Calu3 (cell line): ENCODE measurements around the gene GALNT5. TPM values are rescaled to one million over a fixed set of nuclear protein-coding genes. Genes with fewer than 3 reads are reported as not detected.
"Not testable (repeated sequence)": the region's sequence is repeated elsewhere in the genome, so short reads cannot be mapped to it uniquely, and the experiment has no call there.

Experiments used
- BruUV-seq: library from RNA; stranded (reverse); fragments of 400-500 nt; replicated peaks from 2 replicates; lab custom pipeline; 2021; lab: Mats Ljungman, UMichigan
- CTCF ChIA-PET: fragments of 300-600 bp; sonication (Branson Sonifier 250); formaldehyde crosslinking; loops from one replicate; lab custom pipeline; 2022; ENCODE audit warnings: antibody characterized with exemption; lab: Charles Lee
- DNase-seq: peaks from one replicate; pipeline ENCODE4 v3.0.0; 2022
- H3K27ac Mint-ChIP-seq: one replicate; pipeline ENCODE4 v1.8.0; 2022; ENCODE audit warnings: mixed read lengths; ENCODE audit not compliant: unreplicated experiment
- H3K27me3 Mint-ChIP-seq: one replicate; pipeline ENCODE4 v1.8.0; 2022; ENCODE audit warnings: mixed read lengths; ENCODE audit not compliant: unreplicated experiment
- H3K36me3 Mint-ChIP-seq: one replicate; pipeline ENCODE4 v1.8.0; 2022; ENCODE audit warnings: mild to moderate bottlenecking, moderate library complexity, mixed read lengths; ENCODE audit not compliant: insufficient read depth, unreplicated experiment
- H3K4me1 Mint-ChIP-seq: one replicate; pipeline ENCODE4 v1.8.0; 2022; ENCODE audit warnings: mild to moderate bottlenecking, low read depth, mixed read lengths; ENCODE audit not compliant: unreplicated experiment
- H3K4me3 Mint-ChIP-seq: one replicate; pipeline ENCODE4 v1.8.0; 2022; ENCODE audit warnings: mild to moderate bottlenecking, low read depth, moderate library complexity, mixed read lengths; ENCODE audit not compliant: unreplicated experiment
- H3K9me3 Mint-ChIP-seq: one replicate; pipeline ENCODE4 v1.8.0; 2022; ENCODE audit warnings: low read depth, mixed read lengths; ENCODE audit not compliant: unreplicated experiment
- intact Hi-C: fragments of 100-400 bp; cut with micrococcal nuclease; formaldehyde crosslinking; loops from one replicate; pipeline ENCODE4 v1.10.0; 2022; ENCODE audit not compliant: unreplicated experiment
- total RNA-seq: library from RNA; stranded (reverse); gene quantifications from 2 replicates; pipeline ENCODE4 v1.2.3, GENCODE V29; 2022
- TF ChIP-seq, protein P1 (sequence below): fragments of 200-600 bp; IDR thresholded peaks from one replicate; pipeline ENCODE4 v1.8.0; 2022; ENCODE audit warnings: antibody characterized with exemption; ENCODE audit not compliant: unreplicated experiment

The GALNT5 gene
- total RNA-seq, 1 experiment from 2014 or later = 51.7 TPM

DNA sequence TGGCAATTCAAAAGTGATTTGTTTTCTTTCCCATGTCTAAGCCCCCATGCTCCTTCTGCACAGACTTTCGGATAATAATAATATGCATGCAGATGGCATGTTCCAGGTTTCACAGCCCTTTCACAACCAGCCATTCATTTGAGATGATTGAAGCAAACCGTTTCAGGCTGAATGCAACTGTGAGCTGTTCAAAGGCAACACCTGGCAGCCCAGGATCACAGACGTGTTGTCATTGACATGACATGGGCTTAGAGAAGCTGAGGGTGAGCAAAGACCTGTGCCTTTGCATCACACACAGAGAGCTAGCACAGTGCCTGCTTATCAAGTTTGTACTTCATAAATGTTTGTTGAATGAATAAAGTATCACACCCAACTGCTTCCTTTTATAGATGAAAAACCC is 80.5 kb downstream of the GALNT5 start:
- Mint-ChIP-seq H3K27me3 (peaks cover 18% of the 10 kb centered on the region), H3K4me3 (no peak overlapping the region), H3K27ac (no peak overlapping the region), H3K4me1 (no peaks in the 10 kb centered on the region), H3K9me3 (peaks cover 11% of the 10 kb centered on the region), H3K36me3 (no peaks in the 10 kb centered on the region)
- intact Hi-C loops = loop anchor here (10.0 kb wide), 1 partner anchor 1963 kb away; no protein-coding TSS in a partner anchor
- no peak for DNase-seq
- no TSS peak for BruUV-seq
- TF ChIP-seq, protein P1, sequence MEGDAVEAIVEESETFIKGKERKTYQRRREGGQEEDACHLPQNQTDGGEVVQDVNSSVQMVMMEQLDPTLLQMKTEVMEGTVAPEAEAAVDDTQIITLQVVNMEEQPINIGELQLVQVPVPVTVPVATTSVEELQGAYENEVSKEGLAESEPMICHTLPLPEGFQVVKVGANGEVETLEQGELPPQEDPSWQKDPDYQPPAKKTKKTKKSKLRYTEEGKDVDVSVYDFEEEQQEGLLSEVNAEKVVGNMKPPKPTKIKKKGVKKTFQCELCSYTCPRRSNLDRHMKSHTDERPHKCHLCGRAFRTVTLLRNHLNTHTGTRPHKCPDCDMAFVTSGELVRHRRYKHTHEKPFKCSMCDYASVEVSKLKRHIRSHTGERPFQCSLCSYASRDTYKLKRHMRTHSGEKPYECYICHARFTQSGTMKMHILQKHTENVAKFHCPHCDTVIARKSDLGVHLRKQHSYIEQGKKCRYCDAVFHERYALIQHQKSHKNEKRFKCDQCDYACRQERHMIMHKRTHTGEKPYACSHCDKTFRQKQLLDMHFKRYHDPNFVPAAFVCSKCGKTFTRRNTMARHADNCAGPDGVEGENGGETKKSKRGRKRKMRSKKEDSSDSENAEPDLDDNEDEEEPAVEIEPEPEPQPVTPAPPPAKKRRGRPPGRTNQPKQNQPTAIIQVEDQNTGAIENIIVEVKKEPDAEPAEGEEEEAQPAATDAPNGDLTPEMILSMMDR = no peak
- CTCF ChIA-PET = no interaction called here

DNA sequence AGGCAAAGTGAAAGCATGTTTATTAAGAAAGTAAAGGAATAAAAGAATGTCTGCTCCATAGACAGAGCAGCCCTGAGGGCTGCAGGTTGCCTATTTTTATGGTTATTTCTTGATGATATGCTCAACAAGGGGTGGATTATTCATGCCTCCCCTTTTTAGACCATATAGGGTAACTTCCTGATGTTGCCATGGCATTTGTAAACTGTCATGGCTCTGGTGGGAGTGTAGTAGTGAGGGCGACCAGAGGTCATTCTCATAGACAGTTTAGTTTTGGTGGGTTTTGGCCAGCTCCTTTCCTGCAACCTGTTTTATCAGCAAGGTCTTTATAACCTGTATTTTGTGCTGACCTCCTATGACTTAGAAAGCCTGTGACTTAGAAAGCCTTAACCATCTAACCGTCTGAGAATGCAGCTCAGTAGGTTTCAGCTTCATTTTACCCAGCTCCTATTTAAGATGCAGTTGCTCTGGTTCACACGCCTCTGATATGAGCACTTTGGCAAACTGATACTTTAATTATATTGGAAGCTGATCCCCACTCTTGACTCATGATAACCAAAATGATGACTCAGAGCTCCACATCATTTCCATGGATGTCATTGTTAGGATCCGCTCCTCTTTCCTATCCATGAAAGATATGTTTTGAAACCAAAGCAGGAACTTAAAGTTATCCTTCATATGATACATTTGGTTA is 82.6 kb downstream of the GALNT5 start:
- no peak overlapping the region for H3K4me3 Mint-ChIP-seq
- H3K27me3 Mint-ChIP-seq = peaks cover 19% of the 10 kb centered on the region
- BruUV-seq = no TSS peak
- intact Hi-C loops = loop anchor here (10.0 kb wide), 1 partner anchor 1965 kb away; no protein-coding TSS in a partner anchor
- CTCF ChIA-PET = no interaction called here
- H3K9me3 Mint-ChIP-seq = peaks cover 23% of the 10 kb centered on the region
- no peak overlapping the region for H3K27ac Mint-ChIP-seq
- no peaks in the 10 kb centered on the region for H3K36me3 Mint-ChIP-seq
- no peak for DNase-seq
- H3K4me1 Mint-ChIP-seq = no peaks in the 10 kb centered on the region
- TF ChIP-seq, protein P1 = no peak

DNA sequence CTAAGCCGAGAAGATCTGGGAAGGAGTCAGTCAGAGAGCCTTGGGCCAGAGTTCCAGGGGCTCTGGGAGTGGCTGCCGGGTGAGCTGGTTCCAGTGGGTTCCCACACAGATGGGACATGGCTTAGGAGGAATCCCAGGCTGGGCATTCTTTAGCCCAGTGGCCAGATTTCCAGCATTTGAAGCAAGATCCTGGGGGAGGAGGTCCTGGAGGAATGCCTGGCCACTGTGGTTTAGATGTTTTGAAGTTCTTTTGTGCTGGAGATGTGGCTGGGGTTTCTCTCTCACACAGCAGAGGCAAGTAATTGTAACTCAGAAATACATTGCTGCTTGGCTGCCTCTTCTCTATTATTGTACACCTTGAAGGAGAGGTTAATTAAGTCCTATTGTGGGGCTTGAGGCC is 83.9 kb downstream of the GALNT5 start:
- H3K27me3 Mint-ChIP-seq = peaks cover 19% of the 10 kb centered on the region
- DNase-seq, CTCF ChIA-PET, H3K36me3 Mint-ChIP-seq, intact Hi-C loops, H3K27ac Mint-ChIP-seq, H3K4me1 Mint-ChIP-seq, H3K4me3 Mint-ChIP-seq, BruUV-seq: not testable (repeated sequence)
- H3K9me3 Mint-ChIP-seq = peaks cover 23% of the 10 kb centered on the region

DNA sequence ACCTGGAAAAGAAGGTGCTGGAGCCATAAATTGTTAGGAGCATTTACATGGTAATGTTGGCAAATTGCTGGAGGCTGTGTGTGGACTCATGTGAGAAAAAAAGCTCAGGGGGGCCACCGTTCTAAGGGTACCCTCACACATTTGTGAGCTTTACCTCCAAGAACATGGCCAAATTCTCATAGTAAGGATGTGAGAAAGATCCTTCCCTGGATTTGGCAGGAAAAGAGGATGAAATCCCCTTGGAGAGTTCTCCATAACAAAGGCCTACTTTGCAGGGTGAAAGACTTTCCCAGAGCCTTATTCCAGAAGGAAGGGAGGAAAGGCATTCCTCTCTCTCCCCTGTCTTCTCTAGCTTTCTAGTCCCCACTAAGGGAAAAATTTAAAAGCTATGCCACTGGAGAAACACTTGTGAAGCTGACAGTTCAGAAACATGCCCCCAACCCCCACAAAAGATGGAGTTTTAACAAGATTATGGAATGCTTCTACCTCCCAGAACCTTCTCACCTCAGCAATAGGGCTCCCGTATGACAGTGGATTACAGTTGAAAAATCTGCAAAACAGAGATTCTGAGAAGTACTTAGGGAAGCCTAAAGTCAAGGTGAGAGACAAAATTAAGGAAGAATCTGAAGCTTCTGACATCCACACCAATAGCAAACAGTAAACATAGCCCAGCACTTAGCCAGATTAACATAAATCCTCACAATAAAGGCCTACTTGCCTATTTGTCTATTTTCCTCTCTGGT is 88.3 kb downstream of the GALNT5 start:
- TF ChIP-seq, protein P1 = no peak
- H3K36me3 Mint-ChIP-seq = no peaks in the 10 kb centered on the region
- DNase-seq = no peak
- peaks cover 19% of the 10 kb centered on the region for H3K27me3 Mint-ChIP-seq
- intact Hi-C loops = no loop called here
- H3K4me3 Mint-ChIP-seq = no peak overlapping the region
- H3K9me3 Mint-ChIP-seq = peaks cover 23% of the 10 kb centered on the region
- CTCF ChIA-PET = no interaction called here
- no peak overlapping the region for H3K27ac Mint-ChIP-seq
- no TSS peak for BruUV-seq
- no peaks in the 10 kb centered on the region for H3K4me1 Mint-ChIP-seq
